ENCODE measurements around the gene USP2.

Gene USP2

GRCh38 chr11:119340335-119341221 lies 40.9 kb downstream of the USP2 start, which contains the start of gene C1QTNF5:
TSS of gene C1QTNF5 (minus strand) at chr11:119340883. CDS start at chr11:119340397, 486 bp downstream.
- DNase-seq: no peak

GRCh38 chr11:119339589-119340334 lies 41.7 kb downstream of the USP2 start:
- peak; percentile 49 to 61 for DNase-seq

- no peak for DNase-seq
Observed at GRCh38 chr11:119338965-119339588, 42.4 kb downstream of the USP2 start.

- peak; percentile 72 to 75 for DNase-seq
Observed at GRCh38 chr11:119338318-119338890, 43.1 kb downstream of the USP2 start.

GRCh38 chr11:119337581-119338317 lies 43.7 kb downstream of the USP2 start:
- no peak for DNase-seq

- no peak for DNase-seq
Observed at GRCh38 chr11:119336744-119337469, 44.6 kb downstream of the USP2 start.

GRCh38 chr11:119335655-119336543 lies 45.6 kb downstream of the USP2 start:
- DNase-seq: no peak

GRCh38 chr11:119335091-119335654 lies 46.3 kb downstream of the USP2 start:
- no peak for DNase-seq

GRCh38 chr11:119334174-119334930 lies 47.1 kb downstream of the USP2 start, which contains the start of gene RNF26:
TSS of gene RNF26 (plus strand) at chr11:119334527. CDS start at chr11:119335123, 596 bp downstream.
- DNase-seq: peak; percentile 92 to 93

- DNase-seq: no peak
Observed at GRCh38 chr11:119332111-119332765, 49.3 kb downstream of the USP2 start.

- no peak for DNase-seq
Observed at GRCh38 chr11:119330237-119330636, 51.3 kb downstream of the USP2 start.

GRCh38 chr11:119329320-119329719 lies 52.2 kb downstream of the USP2 start:
- no peak for DNase-seq

GRCh38 chr11:119324189-119324588 lies 57.3 kb downstream of the USP2 start:
- DNase-seq: no peak

- peak; percentile 88 for DNase-seq
Observed at GRCh38 chr11:119323532-119324033, 57.9 kb downstream of the USP2 start.

- no peak for DNase-seq
Observed at GRCh38 chr11:119322921-119323531, 58.5 kb downstream of the USP2 start.

GRCh38 chr11:119322360-119322739 lies 59.1 kb downstream of the USP2 start:
- no peak for DNase-seq

GRCh38 chr11:119320776-119321524 lies 60.5 kb downstream of the USP2 start:
- peak; percentile 44 to 70 for DNase-seq
